HepG2 (cell line): ENCODE measurements around the gene ERRFI1. TPM values are rescaled to one million over a fixed set of nuclear protein-coding genes. Genes with fewer than 3 reads are reported as not detected.

Experiments
- BORCS8-MEF2B ChIP-seq: sonication (generic); formaldehyde crosslinking; IDR thresholded peaks from 2 replicates; pipeline ENCODE4 v1.8.0; 2022; ENCODE audit warnings: mild to moderate bottlenecking, missing genetic modification reagents
- ERF ChIP-seq: IDR thresholded peaks from 2 replicates; pipeline ENCODE4 v1.6.1; 2018; ENCODE audit warnings: missing biosample characterization, missing genetic modification reagents
- ESRRA ChIP-seq: sonication (generic); formaldehyde crosslinking; IDR thresholded peaks from 2 replicates; pipeline ENCODE4 v1.5.1; 2020; ENCODE audit warnings: mild to moderate bottlenecking, low read depth, missing genetic modification reagents
- HINFP ChIP-seq: sonication (generic); formaldehyde crosslinking; IDR thresholded peaks from 2 replicates; pipeline ENCODE4 v1.4.0; 2020; ENCODE audit warnings: low read depth, mild to moderate bottlenecking, missing genetic modification reagents
- HNF4G ChIP-seq, 2 experiments: sonication (generic) in 1 of 2; formaldehyde crosslinking in 1 of 2; IDR thresholded peaks; 2 replicates each; pipeline versions ENCODE4 v1.4.0 to v1.6.1; 2011 to 2020; ENCODE audit warnings: borderline replicate concordance in 2 of 2, low read depth in 2 of 2, mild to moderate bottlenecking in 2 of 2, low read length in 1 of 2, missing genetic modification reagents in 1 of 2, moderate library complexity in 1 of 2
- HOMEZ ChIP-seq: IDR thresholded peaks from 2 replicates; pipeline ENCODE4 v1.6.1; 2016; ENCODE audit warnings: low read depth
- HOXA3 ChIP-seq: sonication (generic); formaldehyde crosslinking; IDR thresholded peaks from 2 replicates; pipeline ENCODE4 v1.5.0; 2020; ENCODE audit warnings: missing genetic modification reagents
- KLF16 ChIP-seq, 2 experiments: sonication (generic) in 1 of 2; formaldehyde crosslinking in 1 of 2; IDR thresholded peaks; 2 replicates each; pipeline versions ENCODE4 v1.6.1 to v1.8.0; 2016 to 2023; ENCODE audit warnings: missing genetic modification reagents in 2 of 2, missing compliant biosample characterization in 1 of 2
- MAF1 ChIP-seq: sonication (generic); formaldehyde crosslinking; IDR thresholded peaks from 2 replicates; pipeline ENCODE4 v1.5.0; 2020; ENCODE audit warnings: missing genetic modification reagents, borderline replicate concordance
- MTA1 ChIP-seq: sonication (generic); formaldehyde crosslinking; IDR thresholded peaks from 2 replicates; pipeline ENCODE4 v1.4.0; 2020; ENCODE audit warnings: missing genetic modification reagents, mild to moderate bottlenecking, borderline replicate concordance
- MXD4 ChIP-seq: IDR thresholded peaks from 2 replicates; pipeline ENCODE4 v1.6.1; 2016; ENCODE audit warnings: mild to moderate bottlenecking, missing biosample characterization, missing genetic modification reagents
- NCOA2 ChIP-seq: sonication (generic); formaldehyde crosslinking; IDR thresholded peaks from 2 replicates; pipeline ENCODE4 v1.8.0; 2022; ENCODE audit warnings: inconsistent platforms
- RFXANK ChIP-seq: IDR thresholded peaks from 2 replicates; pipeline ENCODE4 v1.6.1; 2016
- RXRB ChIP-seq: IDR thresholded peaks from 2 replicates; pipeline ENCODE4 v1.6.1; 2016; ENCODE audit warnings: borderline replicate concordance, missing genetic modification reagents, missing compliant biosample characterization
- SALL1 ChIP-seq: sonication (generic); formaldehyde crosslinking; IDR thresholded peaks from 2 replicates; pipeline ENCODE4 v1.8.0; 2022; ENCODE audit warnings: mild to moderate bottlenecking, missing genetic modification reagents
- SMC3 ChIP-seq: IDR thresholded peaks from 2 replicates; pipeline ENCODE4 v1.6.1; 2011; ENCODE audit warnings: low read length, improper control_type of control experiment
- SP4 ChIP-seq: sonication (generic); formaldehyde crosslinking; IDR thresholded peaks from 2 replicates; pipeline ENCODE4 v1.8.1; 2023; ENCODE audit warnings: mild to moderate bottlenecking, missing genetic modification reagents
- ZBTB34 ChIP-seq: sonication (generic); formaldehyde crosslinking; IDR thresholded peaks from 2 replicates; pipeline ENCODE4 v1.8.0; 2022; ENCODE audit warnings: mild to moderate bottlenecking, missing genetic modification reagents
- ZBTB7B ChIP-seq: sonication (generic); formaldehyde crosslinking; IDR thresholded peaks from 2 replicates; pipeline ENCODE4 v1.4.0; 2020; ENCODE audit warnings: missing genetic modification reagents
- ZFX ChIP-seq: sonication (generic); formaldehyde crosslinking; IDR thresholded peaks from 2 replicates; pipeline ENCODE4 v1.4.0; 2020; ENCODE audit warnings: mild to moderate bottlenecking, low read depth, missing genetic modification reagents, moderate library complexity
- ZNF331 ChIP-seq: sonication (generic); formaldehyde crosslinking; IDR thresholded peaks from 2 replicates; pipeline ENCODE4 v1.4.0; 2020; ENCODE audit warnings: missing genetic modification reagents
- ZNF614 ChIP-seq: IDR thresholded peaks from 2 replicates; pipeline ENCODE4 v1.6.1; 2018; ENCODE audit warnings: missing biosample characterization, missing genetic modification reagents, inconsistent platforms, borderline replicate concordance
- polyA plus RNA-seq, 8 experiments: library from polyadenylated mRNA; depleted of rRNA in 3 of 8; stranded (reverse) in 7 of 8; unstranded in 1 of 8; fragments of >200 nt; fragmentation: Illumina TruSeq in 4 of 8; extraction: Trizol in 4 of 8; gene quantifications; 2 replicates each; pipeline versions ENCODE4 v1.2.1 to v1.2.3, GENCODE V29; 2011 to 2016; ENCODE audit warnings: low read depth in 4 of 8, missing spikeins in 1 of 8, mixed read lengths in 1 of 8; ENCODE audit not compliant: insufficient read depth in 1 of 8
- total RNA-seq, 5 experiments: library from RNA; depleted of rRNA; stranded (reverse); fragments of >200 nt; fragmentation: Illumina TruSeq; extraction: Trizol; gene quantifications; 2 replicates each; pipeline ENCODE4 v1.2.3, GENCODE V29; 2016; ENCODE audit warnings: low read depth in 1 of 5
- TF ChIP-seq, protein P1 (sequence below): IDR thresholded peaks from 2 replicates; pipeline ENCODE4 v1.6.1; 2016; ENCODE audit warnings: missing genetic modification reagents, missing compliant biosample characterization
- TF ChIP-seq, protein P2 (sequence below): sonication (generic); formaldehyde crosslinking; IDR thresholded peaks from 2 replicates; pipeline ENCODE4 v1.8.1; 2023; ENCODE audit warnings: mild to moderate bottlenecking, moderate library complexity, missing genetic modification reagents

The ERRFI1 gene
- total and polyA plus RNA-seq, 2 of the 13 experiments (the other 11 are each of a cell fraction or from before 2014, with no cell fraction given): 84.4 to 753 TPM

GRCh38 chr1:7975212-7975865 lies 50.8 kb downstream of the ERRFI1 start (continued):
- peak; percentile 82 for TF ChIP-seq HOMEZ (CRISPR knock-in tag)
- TF ChIP-seq ZNF614 (CRISPR knock-in tag): peak; percentile 71
- no peak for TF ChIP-seq ZBTB34 (CRISPR knock-in tag)
- peak; percentile 57 for TF ChIP-seq HOXA3 (CRISPR knock-in tag)
- TF ChIP-seq ZNF331 (CRISPR knock-in tag): 0 out of 2 replicates have a peak, but pooled peaks have one; percentile 38
- TF ChIP-seq BORCS8-MEF2B (CRISPR knock-in tag): no peak
- TF ChIP-seq HINFP (CRISPR knock-in tag): 0 out of 2 replicates have a peak, but pooled peaks have one; percentile 26
- no peak for TF ChIP-seq MAF1 (CRISPR knock-in tag)
- TF ChIP-seq KLF16 (CRISPR knock-in tag; IDR thresholded peaks at IDR 0.05): peak in 1 of 2 experiments; percentile 71; a peak in 1 of 4 replicates
- TF ChIP-seq HNF4G (IDR thresholded peaks at IDR 0.05; ENCODE audit: borderline replicate concordance, low read depth, low read length): peak; percentile 94
- peak; percentile 80; the same call in 1 of the 2 replicates for TF ChIP-seq HNF4G (CRISPR knock-in tag; IDR thresholded peaks at IDR 0.05; ENCODE audit: borderline replicate concordance, low read depth)
- no peak for TF ChIP-seq MTA1 (CRISPR knock-in tag)
- TF ChIP-seq ERF (CRISPR knock-in tag): peak; percentile 64; the same call in 1 of the 2 replicates
- TF ChIP-seq, protein P1, sequence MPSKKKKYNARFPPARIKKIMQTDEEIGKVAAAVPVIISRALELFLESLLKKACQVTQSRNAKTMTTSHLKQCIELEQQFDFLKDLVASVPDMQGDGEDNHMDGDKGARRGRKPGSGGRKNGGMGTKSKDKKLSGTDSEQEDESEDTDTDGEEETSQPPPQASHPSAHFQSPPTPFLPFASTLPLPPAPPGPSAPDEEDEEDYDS (CRISPR knock-in tag): peak; percentile 39; the same call in 1 of the 2 replicates
- peak; percentile 73 for TF ChIP-seq SALL1
- 0 out of 2 replicates have a peak, but pooled peaks have one; percentile 28 for TF ChIP-seq ESRRA
- TF ChIP-seq RXRB (CRISPR knock-in tag): peak; percentile 65
- TF ChIP-seq MXD4 (CRISPR knock-in tag): 0 out of 2 replicates have a peak, but pooled peaks have one; percentile 48
- TF ChIP-seq SMC3: peak; percentile 94
- TF ChIP-seq ZBTB7B (CRISPR knock-in tag): 0 out of 2 replicates have a peak, but pooled peaks have one; percentile 33
- peak; percentile 35; the same call in 1 of the 2 replicates for TF ChIP-seq ZFX (CRISPR knock-in tag)
- peak; percentile 53; the same call in 1 of the 2 replicates for TF ChIP-seq SP4
- TF ChIP-seq, protein P2, sequence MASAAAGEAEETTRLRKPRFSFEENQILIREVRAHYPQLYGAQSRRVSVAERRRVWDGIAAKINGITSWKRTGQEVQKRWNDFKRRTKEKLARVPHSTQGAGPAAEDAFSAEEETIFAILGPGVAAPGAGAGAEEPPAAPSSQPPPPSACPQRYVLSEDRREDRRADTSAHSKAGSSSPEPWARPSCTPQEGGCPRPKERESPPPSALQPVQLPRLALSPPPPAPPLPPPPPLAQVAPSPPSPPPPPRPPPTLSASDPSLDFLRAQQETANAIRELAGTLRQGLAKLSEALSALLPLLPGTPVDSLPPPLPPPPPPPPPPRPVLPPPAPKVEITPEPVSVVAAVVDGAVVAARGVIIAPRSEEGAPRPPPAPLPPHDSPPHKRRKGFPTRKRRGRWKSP (CRISPR knock-in tag): 0 out of 2 replicates have a peak, but pooled peaks have one; percentile 52
- peak; percentile 41; the same call in 1 of the 2 replicates for TF ChIP-seq NCOA2
- no peak for TF ChIP-seq RFXANK (CRISPR knock-in tag)
